Measurements from ENCODE around the gene PILRB. TPM values are rescaled to one million over a fixed set of nuclear protein-coding genes. Genes with fewer than 3 reads are reported as not detected.

Gene PILRB
- total RNA-seq, 2 experiments from 2014 or later = 56.4 to 67.6 TPM

DNA sequence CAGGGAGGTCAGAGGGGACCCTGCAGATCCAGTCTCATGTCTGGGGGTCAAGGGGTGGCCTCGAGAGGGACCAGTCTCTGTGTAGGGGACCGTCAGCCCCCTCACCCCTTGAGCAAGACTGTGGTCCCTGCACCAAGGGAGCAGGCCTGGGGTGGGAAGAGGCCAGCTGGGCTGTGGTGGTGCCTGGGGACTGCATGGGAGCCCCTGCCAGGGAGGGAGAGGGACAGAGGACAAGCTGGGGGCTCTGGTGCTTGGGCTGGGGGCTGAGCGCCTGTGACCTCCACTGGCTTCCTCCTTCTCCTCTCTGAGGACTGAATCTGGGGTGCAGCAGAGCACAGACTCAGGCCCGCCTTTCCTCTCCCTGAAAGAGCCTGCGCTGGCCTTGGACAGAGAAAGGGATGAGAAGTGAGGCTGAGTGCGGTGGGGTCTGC is 771 bp upstream of the PILRB start:
- H3K36me3 Mint-ChIP-seq (ENCODE audit: low read depth) = peaks cover 74% of the 10 kb centered on the region
- no peak for ATAC-seq (ENCODE audit: poor library complexity)
- intact Hi-C loops (cut with DNase I, micrococcal nuclease) = no loop called here

DNA sequence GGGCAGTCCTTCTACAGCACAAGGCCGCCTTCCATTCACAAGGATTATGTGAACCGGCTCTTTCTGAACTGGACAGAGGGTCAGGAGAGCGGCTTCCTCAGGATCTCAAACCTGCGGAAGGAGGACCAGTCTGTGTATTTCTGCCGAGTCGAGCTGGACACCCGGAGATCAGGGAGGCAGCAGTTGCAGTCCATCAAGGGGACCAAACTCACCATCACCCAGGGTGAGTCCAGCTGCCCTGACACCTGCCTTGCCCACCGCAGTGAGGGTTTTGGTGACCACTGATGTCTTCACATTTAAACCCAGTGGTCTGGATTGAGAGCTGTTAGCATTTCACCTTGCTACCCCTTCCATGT is 918 bp downstream of the PILRB start:
- Mint-ChIP-seq H3K4me1 (ENCODE audit: low read depth) (no peaks in the 10 kb centered on the region), H3K9me3 (no peaks in the 10 kb centered on the region), H3K36me3 (ENCODE audit: low read depth) (peaks cover 78% of the 10 kb centered on the region), H3K27ac (no peak overlapping the region), H3K27me3 (no peaks in the 10 kb centered on the region), H3K4me3 (no peak overlapping the region)
- POLR2A ChIA-PET = no interaction called here
- TF ChIP-seq, protein P1, sequence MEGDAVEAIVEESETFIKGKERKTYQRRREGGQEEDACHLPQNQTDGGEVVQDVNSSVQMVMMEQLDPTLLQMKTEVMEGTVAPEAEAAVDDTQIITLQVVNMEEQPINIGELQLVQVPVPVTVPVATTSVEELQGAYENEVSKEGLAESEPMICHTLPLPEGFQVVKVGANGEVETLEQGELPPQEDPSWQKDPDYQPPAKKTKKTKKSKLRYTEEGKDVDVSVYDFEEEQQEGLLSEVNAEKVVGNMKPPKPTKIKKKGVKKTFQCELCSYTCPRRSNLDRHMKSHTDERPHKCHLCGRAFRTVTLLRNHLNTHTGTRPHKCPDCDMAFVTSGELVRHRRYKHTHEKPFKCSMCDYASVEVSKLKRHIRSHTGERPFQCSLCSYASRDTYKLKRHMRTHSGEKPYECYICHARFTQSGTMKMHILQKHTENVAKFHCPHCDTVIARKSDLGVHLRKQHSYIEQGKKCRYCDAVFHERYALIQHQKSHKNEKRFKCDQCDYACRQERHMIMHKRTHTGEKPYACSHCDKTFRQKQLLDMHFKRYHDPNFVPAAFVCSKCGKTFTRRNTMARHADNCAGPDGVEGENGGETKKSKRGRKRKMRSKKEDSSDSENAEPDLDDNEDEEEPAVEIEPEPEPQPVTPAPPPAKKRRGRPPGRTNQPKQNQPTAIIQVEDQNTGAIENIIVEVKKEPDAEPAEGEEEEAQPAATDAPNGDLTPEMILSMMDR (IDR thresholded peaks at IDR 0.05) = no peak
- H3K9me3 ChIP-seq (ENCODE audit: control insufficient read depth in 1 of 2, insufficient read depth in 1 of 2, low read length in 2 of 2) = no peaks in the 10 kb centered on the region
- peaks cover 81% of the 10 kb centered on the region for H3K36me3 ChIP-seq (ENCODE audit: insufficient read depth, low read length)
- ATAC-seq (ENCODE audit: poor library complexity) = no peak
- H3K4me3 ChIP-seq (ENCODE audit: low read length) = no peak overlapping the region
- DNase-seq = no peak
- CTCF ChIA-PET = no interaction called here
- H3K4me1 ChIP-seq (ENCODE audit: insufficient read depth, low read length) = peaks cover 7% of the 10 kb centered on the region
- intact Hi-C loops (cut with DNase I, micrococcal nuclease) = no loop called here
- H3K27ac ChIP-seq (ENCODE audit: low read depth in 1 of 2, low read length in 2 of 2) = no peak overlapping the region
- H3K27me3 ChIP-seq (ENCODE audit: control insufficient read depth in 1 of 2, insufficient read depth in 2 of 2, low read length in 2 of 2) = no peaks in the 10 kb centered on the region

More for the DNA sequence above, 771 bp upstream of the PILRB start:
- H3K4me1 Mint-ChIP-seq (ENCODE audit: low read depth) = no peaks in the 10 kb centered on the region
- Histone ChIP-seq H3K9me3 (ENCODE audit: control insufficient read depth in 1 of 2, insufficient read depth in 1 of 2, low read length in 2 of 2) (no peaks in the 10 kb centered on the region), H3K27ac (ENCODE audit: low read depth in 1 of 2, low read length in 2 of 2) (no peak overlapping the region), H3K4me3 (ENCODE audit: low read length) (no peak overlapping the region), H3K27me3 (ENCODE audit: control insufficient read depth in 1 of 2, insufficient read depth in 2 of 2, low read length in 2 of 2) (no peaks in the 10 kb centered on the region), H3K36me3 (ENCODE audit: insufficient read depth, low read length) (peaks cover 88% of the 10 kb centered on the region), H3K4me1 (ENCODE audit: insufficient read depth, low read length) (peaks cover 24% of the 10 kb centered on the region)
- H3K27ac Mint-ChIP-seq = peak overlapping the region; percentile 7
- DNase-seq = no peak
- POLR2A ChIA-PET = no interaction called here
- CTCF ChIA-PET = no interaction called here
- H3K9me3 Mint-ChIP-seq = no peaks in the 10 kb centered on the region
- H3K27me3 Mint-ChIP-seq = no peaks in the 10 kb centered on the region
- TF ChIP-seq, protein P1 (IDR thresholded peaks at IDR 0.05) = no peak
- no peak overlapping the region for H3K4me3 Mint-ChIP-seq

DNA sequence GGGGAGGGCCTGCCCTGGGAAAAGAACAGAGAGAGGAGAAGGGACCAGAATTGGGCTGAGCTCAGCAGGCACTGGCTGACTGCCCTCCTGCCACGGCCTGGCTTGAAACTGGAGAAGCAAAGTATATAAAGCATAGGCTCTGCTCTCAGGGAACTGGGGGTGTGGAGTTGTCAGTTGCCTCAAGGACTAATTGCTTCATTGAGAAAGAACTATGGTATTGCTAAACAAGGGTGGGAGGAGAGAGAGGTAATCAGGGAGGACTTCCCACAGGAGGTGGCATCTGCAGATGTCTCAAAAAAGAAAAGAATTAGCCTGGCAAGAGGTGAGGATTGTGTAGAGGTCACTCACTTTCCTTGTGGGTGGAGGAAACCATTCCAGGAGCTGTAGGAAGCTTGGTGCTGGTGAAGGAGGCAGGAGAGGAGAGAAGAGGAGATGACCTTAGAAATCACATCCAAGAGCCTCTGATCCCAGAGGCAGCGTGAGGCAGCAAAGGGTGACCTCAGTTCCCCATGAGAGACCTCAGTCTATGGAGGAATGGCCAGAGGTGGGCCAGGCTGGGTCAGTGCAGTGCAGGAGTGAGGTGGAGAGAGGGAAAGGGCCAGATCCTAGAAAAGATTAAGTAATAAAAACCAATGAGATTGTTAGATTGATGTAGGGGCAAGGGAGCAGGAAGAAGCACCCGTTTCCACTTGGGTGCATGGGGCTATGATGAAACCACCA is 2.4 kb downstream of the PILRB start:
- Mint-ChIP-seq H3K27ac (peak overlapping the region; percentile 58), H3K4me3 (no peak overlapping the region), H3K36me3 (ENCODE audit: low read depth) (peaks cover 79% of the 10 kb centered on the region), H3K4me1 (ENCODE audit: low read depth) (no peaks in the 10 kb centered on the region), H3K9me3 (no peaks in the 10 kb centered on the region), H3K27me3 (no peaks in the 10 kb centered on the region)
- no peaks in the 10 kb centered on the region for H3K9me3 ChIP-seq (ENCODE audit: control insufficient read depth in 1 of 2, insufficient read depth in 1 of 2, low read length in 2 of 2)
- POLR2A ChIA-PET = no interaction called here
- intact Hi-C loops (cut with DNase I, micrococcal nuclease) = no loop called here
- TF ChIP-seq, protein P1 (IDR thresholded peaks at IDR 0.05) = no peak
- CTCF ChIA-PET = no interaction called here
- H3K4me3 ChIP-seq (ENCODE audit: low read length) = no peak overlapping the region
- ATAC-seq (ENCODE audit: poor library complexity) = no peak
- no peaks in the 10 kb centered on the region for H3K27me3 ChIP-seq (ENCODE audit: control insufficient read depth in 1 of 2, insufficient read depth in 2 of 2, low read length in 2 of 2)
- H3K4me1 ChIP-seq (ENCODE audit: insufficient read depth, low read length) = peaks cover under 1% of the 10 kb centered on the region
- no peak overlapping the region for H3K27ac ChIP-seq (ENCODE audit: low read depth in 1 of 2, low read length in 2 of 2)
- peaks cover 66% of the 10 kb centered on the region for H3K36me3 ChIP-seq (ENCODE audit: insufficient read depth, low read length)
- no peak for DNase-seq

All from CD4-positive, alpha-beta T cell (primary cell).